ENCODE measurements around the gene NEXN.
"Not testable (repeated sequence)": the region's sequence is repeated elsewhere in the genome, so short reads cannot be mapped to it uniquely, and the experiment has no call there.

Gene NEXN

GRCh38 chr1:77900687-77901293 lies 12.4 kb downstream of the NEXN start:
- intact Hi-C loops (cut with DNase I), result loop anchor here (5.0 kb wide), 1 partner anchor 748 kb away; no protein-coding TSS in a partner anchor
- peak in 3 of 10 donors; percentile 15 to 38 (median 25) for DNase-seq

GRCh38 chr1:77905603-77906002 lies 17.2 kb downstream of the NEXN start:
- no peak for DNase-seq
- intact Hi-C loops (cut with DNase I), result no loop called here

GRCh38 chr1:77906019-77906545 lies 17.7 kb downstream of the NEXN start:
- no peak for DNase-seq
- intact Hi-C loops (cut with DNase I), result no loop called here

GRCh38 chr1:77906624-77907023 lies 18.2 kb downstream of the NEXN start:
- intact Hi-C loops (cut with DNase I), result no loop called here
- DNase-seq, result no peak

GRCh38 chr1:77910116-77910515 lies 21.7 kb downstream of the NEXN start:
- DNase-seq, result no peak
- intact Hi-C loops (cut with DNase I), result no loop called here

GRCh38 chr1:77918918-77919317 lies 30.5 kb downstream of the NEXN start:
- intact Hi-C loops (cut with DNase I); DNase-seq: not testable (repeated sequence)

GRCh38 chr1:77925518-77925917 lies 37.1 kb downstream of the NEXN start:
- no peak for DNase-seq
- intact Hi-C loops (cut with DNase I), result no loop called here

- intact Hi-C loops (cut with DNase I), result no loop called here
- no peak for DNase-seq
Measured at GRCh38 chr1:77925956-77926355, 37.5 kb downstream of the NEXN start.

GRCh38 chr1:77926561-77927357 lies 38.3 kb downstream of the NEXN start:
- intact Hi-C loops (cut with DNase I), result no loop called here
- no peak for DNase-seq

GRCh38 chr1:77927414-77927813 lies 39.0 kb downstream of the NEXN start:
- no peak for DNase-seq
- intact Hi-C loops (cut with DNase I), result no loop called here

GRCh38 chr1:77929806-77930205 lies 41.4 kb downstream of the NEXN start:
- intact Hi-C loops (cut with DNase I), result loop anchor here (5.0 kb wide), 1 partner anchor 688 kb away; no protein-coding TSS in a partner anchor
- DNase-seq, result no peak

GRCh38 chr1:77938651-77939050 lies 50.2 kb downstream of the NEXN start:
- intact Hi-C loops (cut with DNase I), result no loop called here
- DNase-seq, result no peak

- DNase-seq, result no peak
- intact Hi-C loops (cut with DNase I), result no loop called here
Measured at GRCh38 chr1:77940921-77941570, 52.6 kb downstream of the NEXN start.

- no peak for DNase-seq
- intact Hi-C loops (cut with DNase I), result no loop called here
Measured at GRCh38 chr1:77942400-77943140, 54.1 kb downstream of the NEXN start.

GRCh38 chr1:77945345-77945744 lies 56.9 kb downstream of the NEXN start:
- intact Hi-C loops (cut with DNase I), result no loop called here

GRCh38 chr1:77948841-77949424 lies 60.5 kb downstream of the NEXN start:
- intact Hi-C loops (cut with DNase I), result no loop called here
- peak in 1 of 10 donors; percentile 54 for DNase-seq

More at GRCh38 chr1:77945345-77945744, 56.9 kb downstream of the NEXN start:
- DNase-seq, result no peak

- intact Hi-C loops (cut with DNase I), result no loop called here
- DNase-seq, result no peak
Measured at GRCh38 chr1:77950873-77951272, 62.4 kb downstream of the NEXN start.

GRCh38 chr1:77951328-77951727 lies 62.9 kb downstream of the NEXN start:
- no peak for DNase-seq
- intact Hi-C loops (cut with DNase I), result no loop called here

GRCh38 chr1:77953907-77954306 lies 65.5 kb downstream of the NEXN start:
- no peak for DNase-seq
- intact Hi-C loops (cut with DNase I), result no loop called here

- intact Hi-C loops (cut with DNase I), result no loop called here
- no peak for DNase-seq
Measured at GRCh38 chr1:77954521-77954920, 66.1 kb downstream of the NEXN start.

Measured in posterior cingulate gyrus (tissue), 11 donors.